MCF 10A (cell line): ENCODE measurements around the gene PRDM8. TPM values are rescaled to one million over a fixed set of nuclear protein-coding genes. Genes with fewer than 3 reads are reported as not detected.

Experiments used
- BruUV-seq: library from RNA; stranded (reverse); fragments of 400-500 nt; replicated peaks from 2 replicates; lab custom pipeline; 2021; lab: Mats Ljungman, UMichigan
- CTCF ChIA-PET: fragments of 300-600 bp; sonication (Branson Sonifier 250); formaldehyde crosslinking; extraction: SDS; loops from one replicate; lab custom pipeline; 2021; ENCODE audit warnings: antibody characterized with exemption, inconsistent platforms; lab: Yijun Ruan, JAX
- POLR2A ChIA-PET: fragments of 300-600, 350-650 bp; sonication (Branson Sonifier 250); formaldehyde crosslinking; extraction: SDS; loops from one replicate; lab custom pipeline; 2020; ENCODE audit warnings: antibody characterized with exemption, inconsistent platforms; lab: Yijun Ruan, JAX
- DNase-seq: peaks from one replicate; pipeline ENCODE4 v3.0.0-alpha.2; 2018; ENCODE audit not compliant: unreplicated experiment
- H3K27ac Mint-ChIP-seq: one replicate; pipeline ENCODE4 v1.8.0; 2022; ENCODE audit warnings: mild to moderate bottlenecking, low read depth, mixed read lengths; ENCODE audit not compliant: unreplicated experiment
- H3K27me3 Mint-ChIP-seq: one replicate; pipeline ENCODE4 v1.8.0; 2022; ENCODE audit warnings: mixed read lengths; ENCODE audit not compliant: insufficient read depth, unreplicated experiment
- H3K36me3 Mint-ChIP-seq: one replicate; pipeline ENCODE4 v1.8.0; 2022; ENCODE audit warnings: mild to moderate bottlenecking, moderate library complexity, mixed read lengths; ENCODE audit not compliant: insufficient read depth, unreplicated experiment
- H3K4me1 Mint-ChIP-seq: one replicate; pipeline ENCODE4 v1.8.0; 2022; ENCODE audit warnings: mixed read lengths; ENCODE audit not compliant: insufficient read depth, unreplicated experiment
- H3K4me3 Mint-ChIP-seq: one replicate; pipeline ENCODE4 v1.8.0; 2022; ENCODE audit warnings: mild to moderate bottlenecking, moderate library complexity, mixed read lengths; ENCODE audit not compliant: unreplicated experiment
- H3K9me3 Mint-ChIP-seq: one replicate; pipeline ENCODE4 v1.8.0; 2022; ENCODE audit warnings: mixed read lengths; ENCODE audit not compliant: unreplicated experiment
- intact Hi-C: fragments of 100-400 bp; cut with micrococcal nuclease; formaldehyde crosslinking; loops from 2 replicates; pipeline ENCODE4 v1.14.1; 2022
- total RNA-seq: library from RNA; stranded (reverse); gene quantifications from 2 replicates; pipeline ENCODE4 v1.2.3, GENCODE V29; 2022
- TF ChIP-seq, protein P1 (sequence below): fragments of 200-600 bp; IDR thresholded peaks from one replicate; pipeline ENCODE4 v1.8.0; 2022; ENCODE audit warnings: antibody characterized with exemption, mild to moderate bottlenecking; ENCODE audit not compliant: unreplicated experiment

PRDM8 gene
- total RNA-seq, 1 experiment from 2014 or later, result 4.9 TPM

DNA sequence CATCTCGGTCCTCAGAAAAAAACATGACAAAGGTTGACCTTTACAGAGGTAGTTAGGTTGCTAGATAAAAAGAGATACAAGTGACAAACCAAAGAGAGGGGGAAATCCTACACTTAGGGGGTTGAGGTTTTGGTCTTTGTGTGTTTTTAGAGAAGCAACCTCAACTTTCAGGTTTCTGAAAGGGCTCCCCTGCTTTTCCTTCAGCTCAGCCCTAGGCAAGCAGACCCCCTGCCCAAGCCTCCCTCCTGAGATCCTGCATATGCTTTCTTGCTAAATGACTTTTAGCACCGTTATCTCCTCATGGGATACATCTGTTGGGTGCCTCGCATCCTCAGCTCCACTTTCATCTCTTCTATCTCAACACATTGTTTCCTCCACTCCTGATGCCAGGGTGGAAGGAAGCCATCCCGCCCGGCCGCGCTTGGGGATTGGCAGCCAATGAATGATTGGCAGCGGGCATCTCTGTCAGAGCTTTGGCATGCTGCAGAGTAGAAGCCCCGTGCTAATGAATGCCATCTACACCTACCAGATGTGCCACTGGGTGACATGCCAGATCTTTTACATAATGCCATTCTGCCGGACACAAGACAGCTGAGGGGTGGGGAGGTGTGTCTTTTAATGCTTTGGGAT lies 15.0 kb upstream of the PRDM8 start:
- Mint-ChIP-seq H3K9me3 (no peaks in the 10 kb centered on the region), H3K4me3 (peak overlapping the region; percentile 19), H3K36me3 (no peaks in the 10 kb centered on the region), H3K27ac (no peak overlapping the region), H3K4me1 (peaks cover 24% of the 10 kb centered on the region), H3K27me3 (no peaks in the 10 kb centered on the region)
- intact Hi-C loops, result loop anchor here (10.0 kb wide), 1 partner anchor 1138 kb away; no protein-coding TSS in a partner anchor
- ChIA-PET POLR2A (interaction anchor here (1.8 kb wide), 1 partner anchor 31 kb away, joined by 4 read pairs; no protein-coding TSS in a partner anchor), CTCF (interaction anchor here (0.6 to 3.1 kb wide), 17 partner anchors 9 to 1230 kb away, joined by 3 to 18 read pairs (median 4); partner anchors contain the start of gene ANTXR2)
- TF ChIP-seq, protein P1, sequence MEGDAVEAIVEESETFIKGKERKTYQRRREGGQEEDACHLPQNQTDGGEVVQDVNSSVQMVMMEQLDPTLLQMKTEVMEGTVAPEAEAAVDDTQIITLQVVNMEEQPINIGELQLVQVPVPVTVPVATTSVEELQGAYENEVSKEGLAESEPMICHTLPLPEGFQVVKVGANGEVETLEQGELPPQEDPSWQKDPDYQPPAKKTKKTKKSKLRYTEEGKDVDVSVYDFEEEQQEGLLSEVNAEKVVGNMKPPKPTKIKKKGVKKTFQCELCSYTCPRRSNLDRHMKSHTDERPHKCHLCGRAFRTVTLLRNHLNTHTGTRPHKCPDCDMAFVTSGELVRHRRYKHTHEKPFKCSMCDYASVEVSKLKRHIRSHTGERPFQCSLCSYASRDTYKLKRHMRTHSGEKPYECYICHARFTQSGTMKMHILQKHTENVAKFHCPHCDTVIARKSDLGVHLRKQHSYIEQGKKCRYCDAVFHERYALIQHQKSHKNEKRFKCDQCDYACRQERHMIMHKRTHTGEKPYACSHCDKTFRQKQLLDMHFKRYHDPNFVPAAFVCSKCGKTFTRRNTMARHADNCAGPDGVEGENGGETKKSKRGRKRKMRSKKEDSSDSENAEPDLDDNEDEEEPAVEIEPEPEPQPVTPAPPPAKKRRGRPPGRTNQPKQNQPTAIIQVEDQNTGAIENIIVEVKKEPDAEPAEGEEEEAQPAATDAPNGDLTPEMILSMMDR, result no peak
- BruUV-seq, result no TSS peak
- no peak for DNase-seq

DNA sequence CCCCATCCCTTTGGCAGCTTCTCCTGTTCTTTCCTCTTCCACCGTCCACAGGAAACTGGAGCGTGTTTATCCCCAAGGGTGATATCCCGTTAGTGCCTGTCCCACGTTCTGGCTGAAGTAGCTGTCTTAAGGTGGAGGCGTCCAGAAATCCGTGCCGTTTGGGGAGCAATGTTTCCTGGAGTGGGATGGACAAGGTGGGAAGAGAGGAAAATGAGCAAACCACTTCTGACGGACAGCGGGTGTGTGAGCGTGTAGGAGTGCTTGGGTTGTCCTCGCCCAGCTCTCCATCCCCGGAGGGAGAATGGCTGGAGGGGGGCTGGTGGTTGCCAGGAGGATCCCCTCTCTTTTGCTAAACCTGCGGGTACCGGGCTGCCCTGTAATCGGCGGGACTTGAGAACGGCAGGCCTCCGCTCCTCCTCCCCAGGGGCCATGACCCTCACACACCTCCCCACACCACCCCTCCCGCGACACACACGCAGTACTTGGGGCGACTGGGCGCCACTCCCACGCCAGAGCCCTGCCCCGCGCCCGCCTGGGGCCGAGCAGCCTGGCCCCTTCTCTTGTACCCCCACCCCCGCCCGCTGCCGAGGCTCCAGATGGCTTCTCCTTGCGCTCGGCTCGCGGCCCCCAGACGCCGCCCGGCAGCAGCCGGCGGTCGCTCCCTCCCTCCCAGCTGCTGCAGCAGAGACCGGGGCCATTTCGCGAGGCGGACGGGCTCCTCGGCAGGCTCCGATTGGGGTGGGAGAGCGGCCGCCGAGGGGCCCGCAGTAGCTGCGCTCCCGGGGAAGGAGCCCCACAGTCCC lies 13.9 kb upstream of the PRDM8 start:
- BruUV-seq, result no TSS peak
- H3K4me1 Mint-ChIP-seq, result peaks cover 24% of the 10 kb centered on the region
- intact Hi-C loops, result loop anchor here (1.0 to 10.0 kb wide), 4 partner anchors 32 to 1139 kb away; partner anchors contain the start of gene ANTXR2
- H3K36me3 Mint-ChIP-seq, result no peaks in the 10 kb centered on the region
- H3K9me3 Mint-ChIP-seq, result no peaks in the 10 kb centered on the region
- no peaks in the 10 kb centered on the region for H3K27me3 Mint-ChIP-seq
- peak; percentile 20 for DNase-seq
- ChIA-PET POLR2A (interaction anchor here (0.5 to 2.4 kb wide), 3 partner anchors 111 to 1348 kb away, joined by 3 to 9 read pairs (median 3); partner anchors contain the start of gene ANTXR2), CTCF (interaction anchor here (0.6 to 3.1 kb wide), 17 partner anchors 10 to 992 kb away, joined by 3 to 18 read pairs (median 4); partner anchors contain the start of genes ANTXR2 and CFAP299)
- H3K27ac Mint-ChIP-seq, result peak overlapping the region; percentile 83
- H3K4me3 Mint-ChIP-seq, result peak overlapping the region; percentile 92
- TF ChIP-seq, protein P1, result no peak

DNA sequence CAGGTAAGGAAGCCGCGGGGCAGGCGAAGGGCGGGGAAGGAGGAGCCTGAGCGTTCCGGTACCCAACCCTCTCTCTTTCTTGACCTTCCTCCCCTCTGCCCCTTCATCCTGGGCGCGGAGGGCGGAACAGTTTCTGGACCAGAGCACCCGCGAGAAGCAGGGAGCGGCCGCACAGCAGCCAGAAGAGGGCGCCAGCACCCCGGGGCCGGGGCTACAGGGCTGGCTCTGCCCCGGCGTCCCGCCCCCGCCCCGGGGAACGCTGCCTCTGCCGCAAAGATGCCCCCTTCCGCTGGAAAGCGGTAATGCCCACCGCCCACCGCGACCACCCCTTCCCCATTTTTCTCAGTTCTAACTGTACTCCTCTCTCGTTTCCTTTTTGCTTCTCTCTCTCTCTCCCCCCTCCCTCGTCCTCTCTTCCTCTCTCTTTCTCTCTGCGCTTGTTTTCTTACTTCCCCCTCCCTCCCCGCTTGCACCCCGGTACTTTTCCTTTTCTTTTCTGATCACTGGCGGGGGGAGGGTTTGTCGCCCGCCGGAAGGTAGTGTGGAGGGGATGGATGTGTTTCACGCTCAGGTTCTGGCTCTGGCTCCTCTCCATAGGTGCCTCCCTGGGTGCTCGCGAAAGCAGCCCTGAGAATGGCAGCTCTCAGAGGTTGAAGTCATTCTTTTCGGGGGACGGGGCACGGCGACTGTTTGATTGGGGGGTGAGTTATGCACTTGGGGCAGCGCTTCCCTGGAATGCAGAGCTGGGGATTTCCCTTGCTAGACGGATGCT lies 13.1 kb upstream of the PRDM8 start:
- Mint-ChIP-seq H3K27ac (peak overlapping the region; percentile 83), H3K4me1 (peaks cover 24% of the 10 kb centered on the region), H3K9me3 (no peaks in the 10 kb centered on the region), H3K27me3 (no peaks in the 10 kb centered on the region), H3K4me3 (peak overlapping the region; percentile 92), H3K36me3 (no peaks in the 10 kb centered on the region)
- ChIA-PET CTCF (interaction anchor here (0.6 to 3.1 kb wide), 37 partner anchors 8 to 1233 kb away, joined by 3 to 18 read pairs (median 4); partner anchors contain the start of genes ANTXR2 and CFAP299), POLR2A (interaction anchor here (0.5 to 2.4 kb wide), 5 partner anchors 29 to 1230 kb away, joined by 3 to 9 read pairs (median 3); partner anchors contain the start of gene ANTXR2)
- BruUV-seq, result no TSS peak
- DNase-seq, result peak; percentile 85
- intact Hi-C loops, result loop anchor here (1.0 to 10.0 kb wide), 4 partner anchors 31 to 1139 kb away; partner anchors contain the start of gene ANTXR2
- TF ChIP-seq, protein P1, result peak; percentile 94
